Measurements from ENCODE around the gene TNFSF9.

GRCh38 chr19:6576869-6577475, 46.1 kb downstream of the TNFSF9 start:
- TF ChIP-seq ARNTL (CRISPR knock-in tag; IDR thresholded peaks at IDR 0.05; ENCODE audit: borderline replicate concordance, low read depth) (no peak), CSRNP3 (CRISPR knock-in tag; IDR thresholded peaks at IDR 0.05) (no peak), CSDC2 (CRISPR knock-in tag; IDR thresholded peaks at IDR 0.05) (no peak), SNAI2 (CRISPR knock-in tag; IDR thresholded peaks at IDR 0.05) (no peak), TCF4 (CRISPR knock-in tag; IDR thresholded peaks at IDR 0.05; ENCODE audit: borderline replicate concordance) (no peak), BACH2 (CRISPR knock-in tag; IDR thresholded peaks at IDR 0.05; ENCODE audit: borderline replicate concordance) (no peak), ZFP3 (CRISPR knock-in tag; IDR thresholded peaks at IDR 0.05) (no peak), ZNF70 (CRISPR knock-in tag; IDR thresholded peaks at IDR 0.05) (no peak), GLIS3 (CRISPR knock-in tag; IDR thresholded peaks at IDR 0.05) (no peak), RARB (CRISPR knock-in tag; IDR thresholded peaks at IDR 0.05) (no peak), ZFP30 (CRISPR knock-in tag; IDR thresholded peaks at IDR 0.05) (no peak), PATZ1 (CRISPR knock-in tag; IDR thresholded peaks at IDR 0.05; ENCODE audit: borderline replicate concordance) (no peak), TOX (CRISPR knock-in tag; IDR thresholded peaks at IDR 0.05; ENCODE audit: borderline replicate concordance) (no peak), CREB5 (CRISPR knock-in tag; IDR thresholded peaks at IDR 0.05; ENCODE audit: low read depth) (no peak)
